Immature natural killer cell (primary cell): Measurements from ENCODE around the gene VAPB. TPM values are rescaled to one million over a fixed set of nuclear protein-coding genes. Genes with fewer than 3 reads are reported as not detected.

ENCODE experiments used
- DNase-seq, 3 donors: peaks; one replicate each; pipeline ENCODE4 v3.0.0; 2022; ENCODE audit warnings: mixed read lengths in 1 of 3
- H3K27ac Mint-ChIP-seq, 6 donors: one replicate each; pipeline ENCODE4 v1.8.0; 2020; ENCODE audit warnings: mixed read lengths in 6 of 6, mild to moderate bottlenecking in 5 of 6, inconsistent platforms in 4 of 6, moderate library complexity in 3 of 6
- H3K27me3 Mint-ChIP-seq, 3 donors: one replicate each; pipeline ENCODE4 v1.8.0; 2020 to 2021; ENCODE audit warnings: low read depth in 3 of 3, mild to moderate bottlenecking in 3 of 3, mixed read lengths in 3 of 3, moderate library complexity in 3 of 3, inconsistent platforms in 1 of 3
- H3K36me3 Mint-ChIP-seq, 3 donors: one replicate each; pipeline ENCODE4 v1.8.0; 2020; ENCODE audit warnings: mixed read lengths in 3 of 3, inconsistent platforms in 2 of 3, mild to moderate bottlenecking in 2 of 3
- H3K4me1 Mint-ChIP-seq, 2 donors: one replicate each; pipeline ENCODE4 v1.8.0; 2020; ENCODE audit warnings: inconsistent platforms in 2 of 2, mild to moderate bottlenecking in 2 of 2, mixed read lengths in 2 of 2, moderate library complexity in 1 of 2
- H3K4me3 Mint-ChIP-seq, 5 donors: one replicate each; pipeline ENCODE4 v1.8.0; 2020; ENCODE audit warnings: mild to moderate bottlenecking in 5 of 5, mixed read lengths in 5 of 5, inconsistent platforms in 3 of 5, moderate library complexity in 3 of 5
- H3K9me3 Mint-ChIP-seq, 6 donors: one replicate each; pipeline ENCODE4 v1.8.0; 2020; ENCODE audit warnings: mild to moderate bottlenecking in 6 of 6, mixed read lengths in 6 of 6, inconsistent platforms in 4 of 6, moderate library complexity in 3 of 6
- polyA plus RNA-seq, 3 donors: library from polyadenylated mRNA; unstranded; fragments of 300-500 nt; fragmentation: Illumina TruSeq; gene quantifications; one replicate each; pipeline ENCODE4 v1.2.3, GENCODE V29; 2021

Gene VAPB
- polyA plus RNA-seq, 3 donors from 2014 or later: 9.2 to 26.1 (median 22.8) TPM

- peak overlapping the region; percentile 96 to 100 (median 98) for H3K27ac Mint-ChIP-seq
- peak overlapping the region; percentile 87 to 97 (median 94) for H3K4me3 Mint-ChIP-seq
- H3K36me3 Mint-ChIP-seq: peaks cover 0 to 4% (median 0%) of the 10 kb centered on the region in 3 donors
- peaks cover 2 to 13% (median 12%) of the 10 kb centered on the region in 3 donors for H3K27me3 Mint-ChIP-seq
- peak; percentile 65 to 71 (median 68) for DNase-seq
- H3K4me1 Mint-ChIP-seq: peaks cover 38 to 60% of the 10 kb centered on the region in 2 donors
- H3K9me3 Mint-ChIP-seq: no peaks in the 10 kb centered on the region
Measured at GRCh38 chr20:58389324-58389967, 417 bp downstream of the VAPB start.

GRCh38 chr20:58389968-58390658, 1.1 kb downstream of the VAPB start:
- Mint-ChIP-seq H3K4me1 (peaks cover 43 to 66% of the 10 kb centered on the region in 2 donors), H3K27me3 (peaks cover 2 to 12% (median 9%) of the 10 kb centered on the region in 3 donors), H3K27ac (peak overlapping the region; percentile 96 to 100 (median 98)), H3K9me3 (no peaks in the 10 kb centered on the region), H3K36me3 (peaks cover 0 to 4% (median 0%) of the 10 kb centered on the region in 3 donors), H3K4me3 (peak overlapping the region; percentile 87 to 97 (median 94))
- DNase-seq: no peak

GRCh38 chr20:58390659-58391035, 1.6 kb downstream of the VAPB start:
- Mint-ChIP-seq H3K27me3 (peaks cover 2 to 12% (median 9%) of the 10 kb centered on the region in 3 donors), H3K27ac (peak overlapping the region; percentile 96 to 100 (median 98)), H3K36me3 (peaks cover 0 to 4% (median 0%) of the 10 kb centered on the region in 3 donors), H3K4me1 (peaks cover 48 to 69% of the 10 kb centered on the region in 2 donors), H3K4me3 (peak overlapping the region; percentile 87 to 97 (median 94)), H3K9me3 (no peaks in the 10 kb centered on the region)
- no peak for DNase-seq

- Mint-ChIP-seq H3K36me3 (no peaks in the 10 kb centered on the region), H3K27ac (peak overlapping the region in 5 of 6 donors; percentile 18 to 97 (median 71)), H3K4me3 (peak overlapping the region in 1 of 5 donors; percentile 43), H3K9me3 (no peaks in the 10 kb centered on the region), H3K4me1 (peaks cover 60 to 86% of the 10 kb centered on the region in 2 donors), H3K27me3 (peaks cover 2 to 10% (median 9%) of the 10 kb centered on the region in 3 donors)
- no peak for DNase-seq
Measured at GRCh38 chr20:58392286-58392685, 3.3 kb downstream of the VAPB start.

- H3K9me3 Mint-ChIP-seq: no peaks in the 10 kb centered on the region
- H3K4me3 Mint-ChIP-seq: no peak overlapping the region
- peak overlapping the region in 5 of 6 donors; percentile 5 to 80 (median 65) for H3K27ac Mint-ChIP-seq
- peaks cover 68 to 88% of the 10 kb centered on the region in 2 donors for H3K4me1 Mint-ChIP-seq
- DNase-seq: no peak
- no peaks in the 10 kb centered on the region for H3K36me3 Mint-ChIP-seq
- peaks cover 2 to 9% (median 7%) of the 10 kb centered on the region in 3 donors for H3K27me3 Mint-ChIP-seq
Measured at GRCh38 chr20:58393299-58393698, 4.3 kb downstream of the VAPB start.

GRCh38 chr20:58394801-58395200, 5.8 kb downstream of the VAPB start:
- Mint-ChIP-seq H3K27me3 (peaks cover 0 to 7% (median 1%) of the 10 kb centered on the region in 3 donors), H3K27ac (peak overlapping the region in 1 of 6 donors; percentile 41), H3K4me1 (peaks cover 74 to 87% of the 10 kb centered on the region in 2 donors), H3K4me3 (no peak overlapping the region), H3K9me3 (no peaks in the 10 kb centered on the region), H3K36me3 (no peaks in the 10 kb centered on the region)
- DNase-seq: no peak

- no peak for DNase-seq
- Mint-ChIP-seq H3K9me3 (no peaks in the 10 kb centered on the region), H3K27ac (no peak overlapping the region), H3K4me3 (no peak overlapping the region), H3K36me3 (no peaks in the 10 kb centered on the region), H3K27me3 (peaks cover 0 to 2% (median 0%) of the 10 kb centered on the region in 3 donors), H3K4me1 (peaks cover 73 to 79% of the 10 kb centered on the region in 2 donors)
Measured at GRCh38 chr20:58395604-58396003, 6.6 kb downstream of the VAPB start.

GRCh38 chr20:58397429-58397828, 8.4 kb downstream of the VAPB start:
- peaks cover 59 to 61% of the 10 kb centered on the region in 2 donors for H3K4me1 Mint-ChIP-seq
- no peaks in the 10 kb centered on the region for H3K27me3 Mint-ChIP-seq
- no peak for DNase-seq
- H3K27ac Mint-ChIP-seq: no peak overlapping the region
- no peaks in the 10 kb centered on the region for H3K36me3 Mint-ChIP-seq
- no peaks in the 10 kb centered on the region for H3K9me3 Mint-ChIP-seq
- no peak overlapping the region for H3K4me3 Mint-ChIP-seq

DNA sequence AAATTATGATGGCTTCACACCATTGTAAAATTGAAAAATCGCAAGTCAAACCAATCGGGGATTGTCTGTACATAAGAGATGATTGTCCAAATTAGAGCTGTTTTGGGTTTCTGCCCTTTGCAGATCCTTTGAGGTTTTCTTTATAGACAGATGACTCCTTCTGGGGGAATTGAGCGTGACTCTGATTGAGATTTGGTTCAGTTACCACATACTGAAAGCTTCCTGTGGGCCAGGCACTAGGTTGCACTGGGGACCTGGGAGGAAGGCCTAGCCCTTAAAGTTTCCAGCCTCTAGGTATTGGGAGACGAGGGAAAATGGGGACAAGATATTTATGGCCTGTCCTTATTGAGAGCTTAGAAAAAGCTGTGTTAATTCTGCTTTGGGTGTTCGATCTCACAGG, 9.2 kb downstream of the VAPB start:
- Mint-ChIP-seq H3K27me3 (no peaks in the 10 kb centered on the region), H3K4me3 (no peak overlapping the region), H3K9me3 (no peaks in the 10 kb centered on the region), H3K27ac (peak overlapping the region in 2 of 6 donors; percentile 4 to 42), H3K36me3 (no peaks in the 10 kb centered on the region), H3K4me1 (peaks cover 54 to 56% of the 10 kb centered on the region in 2 donors)
- no peak for DNase-seq

DNA sequence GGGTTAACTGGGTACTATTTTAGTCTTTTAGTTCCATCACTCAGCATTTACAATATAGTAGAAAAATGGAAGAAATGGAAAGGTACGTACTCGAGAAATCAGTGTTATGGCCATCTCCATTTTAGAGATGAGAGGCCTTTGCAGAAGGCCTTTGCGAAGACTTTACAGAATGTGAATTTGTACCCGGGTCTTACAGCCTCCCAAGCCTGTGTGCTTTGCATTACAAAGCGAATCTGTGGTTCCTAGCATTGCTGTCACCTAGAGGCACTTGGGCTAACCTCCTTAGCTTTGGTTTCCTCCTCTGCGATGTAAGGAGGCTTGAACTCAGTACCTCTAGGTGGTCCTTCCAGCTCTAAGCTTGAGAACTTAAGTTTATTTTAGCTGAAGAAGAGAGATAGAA, 10.9 kb downstream of the VAPB start:
- no peaks in the 10 kb centered on the region for H3K27me3 Mint-ChIP-seq
- H3K36me3 Mint-ChIP-seq: no peaks in the 10 kb centered on the region
- no peaks in the 10 kb centered on the region for H3K9me3 Mint-ChIP-seq
- DNase-seq: no peak
- H3K4me3 Mint-ChIP-seq: no peak overlapping the region
- H3K27ac Mint-ChIP-seq: peak overlapping the region in 2 of 6 donors; percentile 15 to 26
- H3K4me1 Mint-ChIP-seq: peaks cover 38 to 44% of the 10 kb centered on the region in 2 donors

GRCh38 chr20:58401162-58401561, 12.1 kb downstream of the VAPB start:
- no peak for DNase-seq
- H3K9me3 Mint-ChIP-seq: no peaks in the 10 kb centered on the region
- H3K27ac Mint-ChIP-seq: no peak overlapping the region
- H3K4me3 Mint-ChIP-seq: no peak overlapping the region
- H3K36me3 Mint-ChIP-seq: no peaks in the 10 kb centered on the region
- H3K27me3 Mint-ChIP-seq: no peaks in the 10 kb centered on the region
- peaks cover 29 to 34% of the 10 kb centered on the region in 2 donors for H3K4me1 Mint-ChIP-seq

GRCh38 chr20:58402305-58402704, 13.3 kb downstream of the VAPB start:
- Mint-ChIP-seq H3K36me3 (no peaks in the 10 kb centered on the region), H3K27ac (no peak overlapping the region), H3K4me1 (peaks cover 17 to 31% of the 10 kb centered on the region in 2 donors), H3K9me3 (no peaks in the 10 kb centered on the region), H3K4me3 (no peak overlapping the region), H3K27me3 (no peaks in the 10 kb centered on the region)
- no peak for DNase-seq

- peaks cover 12 to 32% of the 10 kb centered on the region in 2 donors for H3K4me1 Mint-ChIP-seq
- no peak overlapping the region for H3K4me3 Mint-ChIP-seq
- no peak for DNase-seq
- no peaks in the 10 kb centered on the region for H3K36me3 Mint-ChIP-seq
- no peaks in the 10 kb centered on the region for H3K9me3 Mint-ChIP-seq
- no peak overlapping the region for H3K27ac Mint-ChIP-seq
- no peaks in the 10 kb centered on the region for H3K27me3 Mint-ChIP-seq
Measured at GRCh38 chr20:58402827-58403226, 13.8 kb downstream of the VAPB start.

- no peak overlapping the region for H3K27ac Mint-ChIP-seq
- H3K4me1 Mint-ChIP-seq: peaks cover 8 to 32% of the 10 kb centered on the region in 2 donors
- no peaks in the 10 kb centered on the region for H3K36me3 Mint-ChIP-seq
- H3K9me3 Mint-ChIP-seq: no peaks in the 10 kb centered on the region
- no peak overlapping the region for H3K4me3 Mint-ChIP-seq
- H3K27me3 Mint-ChIP-seq: no peaks in the 10 kb centered on the region
- no peak for DNase-seq
Measured at GRCh38 chr20:58403272-58403671, 14.2 kb downstream of the VAPB start.
